NCI-H2196 (cell line): Measurements from ENCODE around the gene TKT.

Source experiments
- DNase-seq: peaks from one replicate; lab custom pipeline; 2025; ENCODE audit not compliant: unreplicated experiment; lab: John Stamatoyannopoulos, UW

TKT gene

DNA sequence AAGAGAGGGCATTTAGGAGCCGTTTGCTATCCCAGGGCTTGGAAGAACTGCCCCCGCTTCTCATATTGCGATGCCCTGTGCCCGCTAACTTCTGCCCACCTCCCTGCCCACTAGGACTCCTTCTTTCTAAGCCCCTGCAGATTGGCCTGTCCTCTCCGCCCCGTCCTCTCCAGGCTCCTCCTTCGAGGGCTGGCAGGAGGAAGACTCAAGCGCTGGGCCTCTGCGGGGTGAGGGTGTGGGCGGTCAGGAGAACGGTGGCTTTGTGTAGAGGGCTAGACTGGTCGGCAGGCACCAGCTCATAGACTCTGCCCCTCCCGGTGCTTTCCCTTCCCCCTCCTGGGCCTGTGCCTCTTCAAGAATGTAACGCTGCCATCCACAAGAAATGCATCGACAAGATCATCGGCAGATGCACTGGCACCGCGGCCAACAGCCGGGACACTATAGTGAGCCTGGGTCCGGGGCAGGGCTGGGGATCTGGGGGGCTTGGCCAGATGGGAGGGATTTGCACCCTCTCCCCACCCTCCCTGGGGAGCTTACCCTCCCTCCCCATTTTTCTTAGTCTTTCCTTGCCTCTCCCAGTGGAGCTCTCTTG, 73.0 kb downstream of the TKT start:
- no peak for DNase-seq

DNA sequence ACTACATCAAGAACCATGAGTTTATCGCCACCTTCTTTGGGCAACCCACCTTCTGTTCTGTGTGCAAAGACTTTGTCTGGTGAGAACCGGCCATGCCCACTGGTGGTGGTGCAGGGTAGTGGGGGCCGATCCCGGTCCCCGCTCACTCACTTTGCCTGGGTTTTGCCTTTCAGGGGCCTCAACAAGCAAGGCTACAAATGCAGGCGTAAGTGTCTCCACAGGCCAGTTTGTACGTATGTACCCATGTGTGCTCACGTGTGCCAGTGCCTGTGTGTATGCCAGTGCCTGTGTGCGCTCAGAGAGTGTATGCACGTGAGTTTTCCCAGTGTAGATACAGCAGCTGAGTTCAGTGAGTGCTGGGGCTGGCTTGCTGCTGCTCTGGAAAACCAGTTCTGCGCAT, 74.3 kb downstream of the TKT start:
- no peak for DNase-seq

DNA sequence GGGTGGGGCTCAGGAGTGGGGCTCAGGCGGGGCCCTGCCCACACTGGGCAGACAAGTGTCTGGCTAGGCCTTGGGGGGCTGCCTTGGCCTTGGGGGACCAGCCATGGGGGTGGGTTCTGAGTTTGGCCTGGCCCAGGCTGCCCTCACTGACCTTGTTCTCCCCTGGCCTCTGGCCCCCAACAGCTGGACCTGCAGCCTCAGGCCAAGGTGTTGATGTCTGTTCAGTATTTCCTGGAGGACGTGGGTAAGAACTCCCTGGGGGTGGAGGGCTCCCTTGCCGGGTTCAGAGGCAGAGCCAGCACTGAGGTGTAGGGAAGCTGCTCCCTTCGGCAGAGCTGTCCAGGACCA, 74.8 kb downstream of the TKT start:
- DNase-seq: no peak

DNA sequence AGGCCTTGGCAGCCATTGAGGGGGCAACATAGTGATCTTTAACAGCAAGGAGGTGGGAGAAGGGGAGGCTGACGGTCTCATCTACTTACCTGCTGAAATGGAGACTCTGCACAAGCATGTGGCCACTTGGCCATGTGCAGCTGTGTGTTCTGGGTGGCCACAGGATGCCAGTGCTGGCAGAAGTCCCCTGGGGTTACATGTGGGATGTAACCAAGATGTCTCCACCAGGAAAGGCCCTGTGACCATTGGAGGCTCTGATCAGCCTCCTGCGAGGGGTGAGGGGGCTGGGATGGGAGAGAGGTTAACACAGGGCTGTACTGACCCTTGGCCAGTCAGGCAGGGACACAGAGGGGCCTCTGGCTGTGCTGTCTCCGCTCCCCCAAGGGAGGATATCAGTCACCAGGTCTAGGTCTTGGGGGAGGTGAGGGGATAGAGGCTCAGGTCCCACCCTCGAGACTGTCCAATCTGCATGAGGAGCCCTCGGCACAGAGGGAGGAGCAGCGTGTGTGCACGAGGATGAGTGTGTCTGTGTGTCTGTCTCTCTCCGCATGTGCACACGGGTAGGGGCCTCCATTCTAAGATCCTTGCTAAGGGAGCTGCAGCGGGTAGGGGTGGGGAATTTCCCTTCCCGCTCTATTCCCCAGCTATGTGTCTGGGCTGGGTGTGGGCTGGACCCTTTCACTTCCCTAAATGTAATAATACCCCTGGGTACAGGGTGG, 75.4 kb downstream of the TKT start:
- DNase-seq: no peak

DNA sequence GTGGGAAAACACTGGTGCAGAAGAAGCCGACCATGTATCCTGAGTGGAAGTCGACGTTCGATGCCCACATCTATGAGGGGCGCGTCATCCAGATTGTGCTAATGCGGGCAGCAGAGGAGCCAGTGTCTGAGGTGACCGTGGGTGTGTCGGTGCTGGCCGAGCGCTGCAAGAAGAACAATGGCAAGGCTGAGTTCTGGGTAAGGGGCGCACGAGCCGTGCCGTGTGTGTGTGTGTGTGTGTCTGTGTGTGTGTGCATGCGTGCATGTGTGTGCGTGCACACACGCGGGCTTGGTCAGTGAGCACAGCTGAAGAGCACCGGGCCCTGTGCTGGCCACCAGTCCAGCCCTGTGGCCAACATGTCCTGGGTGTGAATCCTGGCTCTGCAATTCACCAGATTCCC, 76.2 kb downstream of the TKT start:
- DNase-seq: no peak

DNA sequence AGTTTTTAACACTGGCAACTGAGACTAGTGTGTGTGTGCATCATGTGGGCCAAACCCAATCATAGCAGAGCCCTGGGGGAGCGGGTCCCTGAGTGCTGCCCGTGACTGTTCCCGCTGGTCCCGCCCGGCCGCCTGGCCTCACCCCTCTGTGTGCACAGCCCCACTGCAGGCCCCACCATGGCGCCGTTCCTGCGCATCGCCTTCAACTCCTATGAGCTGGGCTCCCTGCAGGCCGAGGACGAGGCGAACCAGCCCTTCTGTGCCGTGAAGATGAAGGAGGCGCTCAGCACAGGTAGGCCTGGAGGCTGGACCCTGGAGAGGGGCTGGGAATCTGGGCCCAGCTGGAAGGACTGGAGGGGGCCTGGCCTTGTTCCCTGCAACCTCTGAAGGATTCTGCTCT, 77.6 kb downstream of the TKT start:
- DNase-seq: no peak

DNA sequence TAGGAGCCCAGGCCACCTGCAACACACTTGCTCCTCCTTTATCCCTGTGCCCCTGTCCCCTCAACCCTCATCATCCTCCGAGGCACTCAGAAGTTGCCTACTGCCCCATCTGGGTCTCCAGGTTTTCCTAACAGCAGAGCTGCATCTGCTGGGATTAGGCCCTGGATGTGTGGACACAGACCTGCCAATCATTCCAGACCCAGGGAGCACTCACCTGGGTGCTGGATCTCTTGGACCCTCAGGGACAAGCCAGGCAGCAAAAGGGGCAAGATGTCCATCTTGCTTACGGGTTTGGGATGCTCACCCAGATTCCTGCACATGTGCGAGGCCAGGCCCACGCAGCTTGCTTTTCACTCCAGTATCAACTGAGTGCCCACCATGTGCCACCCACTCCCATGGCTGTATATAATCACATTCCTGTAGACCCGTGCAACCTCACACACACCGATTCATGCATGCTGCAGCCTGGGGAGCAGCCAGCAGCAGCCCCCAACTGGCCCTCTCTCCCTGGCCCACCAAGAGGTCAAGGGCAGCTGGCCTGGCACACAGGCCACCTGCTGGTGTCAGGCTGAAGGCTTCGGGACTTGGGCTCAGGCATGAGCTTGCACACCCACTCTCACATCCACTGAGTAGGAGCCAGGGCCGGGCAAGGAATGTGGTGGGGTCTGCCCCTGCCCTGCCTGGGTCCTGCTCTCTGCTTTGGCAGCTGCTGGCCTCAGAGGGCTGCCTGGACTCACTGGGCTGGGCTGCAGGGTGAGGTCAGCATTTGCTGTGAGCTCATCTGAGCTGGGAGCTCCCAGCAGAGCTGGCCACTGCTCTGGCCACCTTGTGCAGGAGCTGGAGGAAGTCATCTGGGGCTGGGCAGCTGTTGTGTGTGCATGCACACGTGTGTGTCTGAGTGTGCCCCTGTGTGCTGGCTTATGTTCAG, 79.9 kb downstream of the TKT start:
- DNase-seq: no peak
